NCI-H1930 (cell line): Measurements from ENCODE around the gene ASPN.
"Not testable (repeated sequence)": the region's sequence is repeated elsewhere in the genome, so short reads cannot be mapped to it uniquely, and the experiment has no call there.

Experiments used
- DNase-seq, 2 experiments: peaks; one replicate each; lab custom pipeline; 2025; lab: John Stamatoyannopoulos, UW

Gene ASPN

DNA sequence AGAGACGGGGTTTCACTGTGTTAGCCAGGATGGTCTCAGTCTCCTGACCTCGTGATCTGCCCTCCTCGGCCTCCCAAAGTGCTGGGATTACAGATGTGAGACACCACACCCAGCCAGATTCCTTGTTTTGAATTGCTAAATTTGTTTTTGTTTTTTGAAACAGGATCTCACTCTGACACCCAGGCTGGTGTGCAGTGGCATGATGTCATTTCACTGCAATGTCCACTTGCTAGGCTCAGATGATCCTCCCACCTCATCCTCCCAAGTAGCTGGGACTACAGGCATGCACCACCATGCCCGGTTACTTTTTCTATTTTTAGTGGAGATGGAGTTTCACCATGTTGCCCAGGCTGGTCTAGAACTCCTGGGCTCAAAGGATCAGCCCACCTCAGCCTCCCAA is 71.1 kb downstream of the ASPN start:
- not testable (repeated sequence) for DNase-seq

- no peak for DNase-seq
Measured at GRCh38 chr9:92408747-92409478, 73.4 kb downstream of the ASPN start.

DNA sequence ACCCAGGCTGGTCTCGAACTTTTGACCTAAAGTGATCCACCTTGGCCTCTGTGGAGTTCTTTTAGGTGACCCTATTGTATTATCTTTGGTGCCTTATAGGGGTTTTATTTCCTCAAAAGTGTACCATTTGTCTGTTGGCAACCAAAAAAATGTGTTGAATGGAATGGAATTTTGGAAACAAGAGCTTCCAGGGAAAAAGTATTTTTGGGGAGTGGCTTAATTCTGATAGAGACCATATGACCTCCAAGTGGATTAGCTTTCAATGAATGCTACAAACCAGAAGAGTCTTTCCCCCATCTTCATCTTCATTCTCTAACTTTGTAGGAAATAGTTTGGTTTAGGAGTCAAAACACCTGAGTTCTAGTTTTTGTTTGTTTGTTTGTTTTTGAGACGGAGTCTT is 74.5 kb downstream of the ASPN start:
- no peak for DNase-seq

- no peak for DNase-seq
Measured at GRCh38 chr9:92406477-92406876, 75.8 kb downstream of the ASPN start.
